HEK293 (cell line): Measurements from ENCODE around the gene BCR.
A peak's percentile ranks its signal among the peaks of the same experiment; 100 is the strongest.

Experiments used
- CTCF ChIA-PET: fragments of 350-600 bp; formaldehyde crosslinking; extraction: SDS; loops from one replicate; lab custom pipeline; 2021; ENCODE audit warnings: antibody characterized with exemption; lab: Yijun Ruan, JAX
- POLR2A ChIA-PET: fragments of 300-600 bp; formaldehyde crosslinking; extraction: SDS; loops from one replicate; lab custom pipeline; 2020; ENCODE audit warnings: antibody characterized with exemption, inconsistent platforms; lab: Yijun Ruan, JAX
- H3K27ac ChIP-seq: fragments of 200-500 bp; sonication (Bioruptor generic); 2 replicates; pipeline ENCODE4 v1.5.1; 2014; ENCODE audit warnings: low read depth, low read length, control low read depth, inconsistent platforms; ENCODE audit errors: extremely low read depth
- H3K36me3 ChIP-seq, 2 experiments: fragments of 200-500 bp in 1 of 2; sonication (Bioruptor generic) in 1 of 2; 1 replicate in 1 of 2; 2 replicates in 1 of 2; pipeline ENCODE4 v1.5.1; 2014 to 2017; ENCODE audit warnings: inconsistent platforms in 2 of 2, low read length in 2 of 2; ENCODE audit not compliant: control insufficient read depth in 2 of 2, insufficient read depth in 1 of 2
- H3K4me1 ChIP-seq: fragments of 200-500 bp; sonication (Bioruptor generic); 2 replicates; pipeline ENCODE4 v1.5.1; 2014; ENCODE audit warnings: mild to moderate bottlenecking, low read length, inconsistent platforms; ENCODE audit not compliant: control insufficient read depth, insufficient read depth
- H3K4me3 ChIP-seq: 2 replicates; pipeline ENCODE4 v1.5.1; 2011; ENCODE audit warnings: low read depth, mild to moderate bottlenecking, control low read depth, low read length, moderate library complexity
- H3K9me3 ChIP-seq: fragments of 200-500 bp; sonication (Bioruptor generic); 2 replicates; pipeline ENCODE4 v1.5.1; 2014; ENCODE audit warnings: low read depth, low read length, inconsistent platforms; ENCODE audit not compliant: control insufficient read depth, insufficient read depth
- REPIN1 ChIP-seq: fragments of 450-650 bp; formaldehyde crosslinking; IDR thresholded peaks from 2 replicates; pipeline ENCODE4 v1.5.1; 2017; ENCODE audit warnings: missing biosample characterization, missing genetic modification characterization, low read depth
- ZBTB17 ChIP-seq: fragments of 450-650 bp; formaldehyde crosslinking; IDR thresholded peaks from 2 replicates; pipeline ENCODE4 v1.5.1; 2016; ENCODE audit warnings: missing biosample characterization, missing genetic modification characterization
- ZNF121 ChIP-seq: fragments of 450-650 bp; formaldehyde crosslinking; IDR thresholded peaks from 2 replicates; pipeline ENCODE4 v1.5.1; 2016; ENCODE audit warnings: missing biosample characterization, missing genetic modification characterization
- ZNF23 ChIP-seq: fragments of 450-650 bp; formaldehyde crosslinking; IDR thresholded peaks from 2 replicates; pipeline ENCODE4 v1.5.1; 2016; ENCODE audit warnings: missing biosample characterization, missing genetic modification characterization, borderline replicate concordance
- ZNF426 ChIP-seq: fragments of 450-650 bp; formaldehyde crosslinking; IDR thresholded peaks from 2 replicates; pipeline ENCODE4 v1.5.1; 2017; ENCODE audit warnings: missing biosample characterization, missing genetic modification characterization, mild to moderate bottlenecking, inconsistent platforms, moderate library complexity
- ZNF837 ChIP-seq: fragments of 450-650 bp; formaldehyde crosslinking; IDR thresholded peaks from 2 replicates; pipeline ENCODE4 v1.5.1; 2016; ENCODE audit warnings: missing biosample characterization, missing genetic modification characterization
- ZSCAN16 ChIP-seq: fragments of 450-650 bp; formaldehyde crosslinking; IDR thresholded peaks from 2 replicates; pipeline ENCODE4 v1.5.1; 2016; ENCODE audit warnings: missing biosample characterization, missing genetic modification characterization
- ZSCAN30 ChIP-seq: fragments of 450-650 bp; IDR thresholded peaks from 2 replicates; pipeline ENCODE4 v1.5.1; 2018; ENCODE audit warnings: missing biosample characterization, mild to moderate bottlenecking, missing genetic modification characterization, moderate library complexity
- TF ChIP-seq, protein P1 (sequence below): fragments of 450-650 bp; formaldehyde crosslinking; IDR thresholded peaks from 2 replicates; pipeline ENCODE4 v1.5.1; 2017; ENCODE audit warnings: missing biosample characterization, missing genetic modification characterization
- TF ChIP-seq, protein P2 (sequence below): fragments of 450-650 bp; formaldehyde crosslinking; IDR thresholded peaks from 2 replicates; pipeline ENCODE4 v1.5.1; 2017; ENCODE audit warnings: missing biosample characterization, missing genetic modification characterization
- TF ChIP-seq, protein P3 (sequence below): fragments of 450-650 bp; formaldehyde crosslinking; optimal IDR thresholded peaks from 2 replicates; pipeline ENCODE3; 2016; ENCODE audit warnings: missing biosample characterization, mild to moderate bottlenecking, missing genetic modification characterization
- TF ChIP-seq, protein P4 (sequence below): fragments of 450-650 bp; formaldehyde crosslinking; IDR thresholded peaks from 2 replicates; pipeline ENCODE4 v1.5.1; 2016; ENCODE audit warnings: missing biosample characterization, missing genetic modification characterization
- TF ChIP-seq, protein P5 (sequence below): fragments of 450-650 bp; formaldehyde crosslinking; IDR thresholded peaks from 2 replicates; pipeline ENCODE4 v1.5.1; 2017; ENCODE audit warnings: missing biosample characterization, missing genetic modification characterization
- TF ChIP-seq, protein P6 (sequence below): fragments of 450-650 bp; formaldehyde crosslinking; IDR thresholded peaks from 2 replicates; pipeline ENCODE4 v1.5.1; 2016; ENCODE audit warnings: missing biosample characterization, missing genetic modification characterization, low read depth
- TF ChIP-seq, protein P7 (sequence below): fragments of 450-650 bp; formaldehyde crosslinking; IDR thresholded peaks from 2 replicates; pipeline ENCODE4 v1.5.1; 2016; ENCODE audit warnings: missing biosample characterization, missing genetic modification characterization

The BCR gene

DNA sequence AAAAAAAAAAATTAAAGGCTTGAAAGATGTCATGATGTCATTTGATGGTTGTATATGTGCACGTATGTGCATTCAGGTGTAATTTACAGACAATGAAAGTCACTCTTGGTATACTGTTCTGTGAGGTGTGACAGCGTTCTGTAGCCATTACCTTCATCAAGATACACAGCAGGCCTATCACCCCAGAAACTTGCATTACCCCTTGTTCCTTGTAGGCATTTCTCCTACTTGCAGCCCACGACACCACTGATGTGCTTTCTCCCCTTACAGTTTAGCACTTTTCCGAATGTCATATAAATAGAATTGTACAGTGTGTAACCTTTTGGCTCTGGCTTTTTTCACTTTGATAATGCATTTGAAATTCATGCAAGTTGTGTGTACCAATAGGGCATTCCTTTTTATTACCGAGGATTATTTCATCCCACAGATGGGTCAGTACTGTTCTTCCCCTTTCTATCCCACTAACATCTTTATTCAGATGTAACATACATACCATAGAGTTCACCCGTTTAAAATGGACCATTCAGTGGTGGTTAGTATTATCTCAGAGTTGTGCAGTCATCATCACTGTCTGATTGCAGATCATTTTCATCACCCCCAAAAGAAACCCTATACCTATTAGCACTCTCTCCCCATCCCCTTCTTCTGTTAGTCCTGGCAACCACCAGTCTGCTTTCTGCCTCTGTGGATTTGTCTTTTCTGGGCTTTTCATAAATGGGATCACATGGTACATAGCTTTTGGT is 30.3 kb downstream of the BCR start (continued):
- TF ChIP-seq, protein P1, sequence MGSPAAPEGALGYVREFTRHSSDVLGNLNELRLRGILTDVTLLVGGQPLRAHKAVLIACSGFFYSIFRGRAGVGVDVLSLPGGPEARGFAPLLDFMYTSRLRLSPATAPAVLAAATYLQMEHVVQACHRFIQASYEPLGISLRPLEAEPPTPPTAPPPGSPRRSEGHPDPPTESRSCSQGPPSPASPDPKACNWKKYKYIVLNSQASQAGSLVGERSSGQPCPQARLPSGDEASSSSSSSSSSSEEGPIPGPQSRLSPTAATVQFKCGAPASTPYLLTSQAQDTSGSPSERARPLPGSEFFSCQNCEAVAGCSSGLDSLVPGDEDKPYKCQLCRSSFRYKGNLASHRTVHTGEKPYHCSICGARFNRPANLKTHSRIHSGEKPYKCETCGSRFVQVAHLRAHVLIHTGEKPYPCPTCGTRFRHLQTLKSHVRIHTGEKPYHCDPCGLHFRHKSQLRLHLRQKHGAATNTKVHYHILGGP (tag by site-specific recombination): peak; percentile 23; the same call in 1 of the 2 replicates
- TF ChIP-seq, protein P2, sequence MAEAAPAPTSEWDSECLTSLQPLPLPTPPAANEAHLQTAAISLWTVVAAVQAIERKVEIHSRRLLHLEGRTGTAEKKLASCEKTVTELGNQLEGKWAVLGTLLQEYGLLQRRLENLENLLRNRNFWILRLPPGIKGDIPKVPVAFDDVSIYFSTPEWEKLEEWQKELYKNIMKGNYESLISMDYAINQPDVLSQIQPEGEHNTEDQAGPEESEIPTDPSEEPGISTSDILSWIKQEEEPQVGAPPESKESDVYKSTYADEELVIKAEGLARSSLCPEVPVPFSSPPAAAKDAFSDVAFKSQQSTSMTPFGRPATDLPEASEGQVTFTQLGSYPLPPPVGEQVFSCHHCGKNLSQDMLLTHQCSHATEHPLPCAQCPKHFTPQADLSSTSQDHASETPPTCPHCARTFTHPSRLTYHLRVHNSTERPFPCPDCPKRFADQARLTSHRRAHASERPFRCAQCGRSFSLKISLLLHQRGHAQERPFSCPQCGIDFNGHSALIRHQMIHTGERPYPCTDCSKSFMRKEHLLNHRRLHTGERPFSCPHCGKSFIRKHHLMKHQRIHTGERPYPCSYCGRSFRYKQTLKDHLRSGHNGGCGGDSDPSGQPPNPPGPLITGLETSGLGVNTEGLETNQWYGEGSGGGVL (tag by site-specific recombination): no peak
- no peak for TF ChIP-seq ZNF426
- TF ChIP-seq, protein P3, sequence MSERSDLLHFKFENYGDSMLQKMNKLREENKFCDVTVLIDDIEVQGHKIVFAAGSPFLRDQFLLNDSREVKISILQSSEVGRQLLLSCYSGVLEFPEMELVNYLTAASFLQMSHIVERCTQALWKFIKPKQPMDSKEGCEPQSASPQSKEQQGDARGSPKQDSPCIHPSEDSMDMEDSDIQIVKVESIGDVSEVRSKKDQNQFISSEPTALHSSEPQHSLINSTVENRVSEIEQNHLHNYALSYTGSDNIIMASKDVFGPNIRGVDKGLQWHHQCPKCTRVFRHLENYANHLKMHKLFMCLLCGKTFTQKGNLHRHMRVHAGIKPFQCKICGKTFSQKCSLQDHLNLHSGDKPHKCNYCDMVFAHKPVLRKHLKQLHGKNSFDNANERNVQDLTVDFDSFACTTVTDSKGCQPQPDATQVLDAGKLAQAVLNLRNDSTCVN (tag by site-specific recombination): no peak
- TF ChIP-seq, protein P4, sequence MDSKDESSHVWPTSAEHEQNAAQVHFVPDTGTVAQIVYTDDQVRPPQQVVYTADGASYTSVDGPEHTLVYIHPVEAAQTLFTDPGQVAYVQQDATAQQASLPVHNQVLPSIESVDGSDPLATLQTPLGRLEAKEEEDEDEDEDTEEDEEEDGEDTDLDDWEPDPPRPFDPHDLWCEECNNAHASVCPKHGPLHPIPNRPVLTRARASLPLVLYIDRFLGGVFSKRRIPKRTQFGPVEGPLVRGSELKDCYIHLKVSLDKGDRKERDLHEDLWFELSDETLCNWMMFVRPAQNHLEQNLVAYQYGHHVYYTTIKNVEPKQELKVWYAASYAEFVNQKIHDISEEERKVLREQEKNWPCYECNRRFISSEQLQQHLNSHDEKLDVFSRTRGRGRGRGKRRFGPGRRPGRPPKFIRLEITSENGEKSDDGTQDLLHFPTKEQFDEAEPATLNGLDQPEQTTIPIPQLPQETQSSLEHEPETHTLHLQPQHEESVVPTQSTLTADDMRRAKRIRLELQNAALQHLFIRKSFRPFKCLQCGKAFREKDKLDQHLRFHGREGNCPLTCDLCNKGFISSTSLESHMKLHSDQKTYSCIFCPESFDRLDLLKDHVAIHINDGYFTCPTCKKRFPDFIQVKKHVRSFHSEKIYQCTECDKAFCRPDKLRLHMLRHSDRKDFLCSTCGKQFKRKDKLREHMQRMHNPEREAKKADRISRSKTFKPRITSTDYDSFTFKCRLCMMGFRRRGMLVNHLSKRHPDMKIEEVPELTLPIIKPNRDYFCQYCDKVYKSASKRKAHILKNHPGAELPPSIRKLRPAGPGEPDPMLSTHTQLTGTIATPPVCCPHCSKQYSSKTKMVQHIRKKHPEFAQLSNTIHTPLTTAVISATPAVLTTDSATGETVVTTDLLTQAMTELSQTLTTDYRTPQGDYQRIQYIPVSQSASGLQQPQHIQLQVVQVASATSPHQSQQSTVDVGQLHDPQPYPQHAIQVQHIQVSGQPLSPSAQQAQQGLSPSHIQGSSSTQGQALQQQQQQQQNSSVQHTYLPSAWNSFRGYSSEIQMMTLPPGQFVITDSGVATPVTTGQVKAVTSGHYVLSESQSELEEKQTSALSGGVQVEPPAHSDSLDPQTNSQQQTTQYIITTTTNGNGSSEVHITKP: peak; percentile 70
- TF ChIP-seq, protein P5, sequence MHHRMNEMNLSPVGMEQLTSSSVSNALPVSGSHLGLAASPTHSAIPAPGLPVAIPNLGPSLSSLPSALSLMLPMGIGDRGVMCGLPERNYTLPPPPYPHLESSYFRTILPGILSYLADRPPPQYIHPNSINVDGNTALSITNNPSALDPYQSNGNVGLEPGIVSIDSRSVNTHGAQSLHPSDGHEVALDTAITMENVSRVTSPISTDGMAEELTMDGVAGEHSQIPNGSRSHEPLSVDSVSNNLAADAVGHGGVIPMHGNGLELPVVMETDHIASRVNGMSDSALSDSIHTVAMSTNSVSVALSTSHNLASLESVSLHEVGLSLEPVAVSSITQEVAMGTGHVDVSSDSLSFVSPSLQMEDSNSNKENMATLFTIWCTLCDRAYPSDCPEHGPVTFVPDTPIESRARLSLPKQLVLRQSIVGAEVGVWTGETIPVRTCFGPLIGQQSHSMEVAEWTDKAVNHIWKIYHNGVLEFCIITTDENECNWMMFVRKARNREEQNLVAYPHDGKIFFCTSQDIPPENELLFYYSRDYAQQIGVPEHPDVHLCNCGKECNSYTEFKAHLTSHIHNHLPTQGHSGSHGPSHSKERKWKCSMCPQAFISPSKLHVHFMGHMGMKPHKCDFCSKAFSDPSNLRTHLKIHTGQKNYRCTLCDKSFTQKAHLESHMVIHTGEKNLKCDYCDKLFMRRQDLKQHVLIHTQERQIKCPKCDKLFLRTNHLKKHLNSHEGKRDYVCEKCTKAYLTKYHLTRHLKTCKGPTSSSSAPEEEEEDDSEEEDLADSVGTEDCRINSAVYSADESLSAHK (tag by site-specific recombination): no peak
- TF ChIP-seq, protein P6, sequence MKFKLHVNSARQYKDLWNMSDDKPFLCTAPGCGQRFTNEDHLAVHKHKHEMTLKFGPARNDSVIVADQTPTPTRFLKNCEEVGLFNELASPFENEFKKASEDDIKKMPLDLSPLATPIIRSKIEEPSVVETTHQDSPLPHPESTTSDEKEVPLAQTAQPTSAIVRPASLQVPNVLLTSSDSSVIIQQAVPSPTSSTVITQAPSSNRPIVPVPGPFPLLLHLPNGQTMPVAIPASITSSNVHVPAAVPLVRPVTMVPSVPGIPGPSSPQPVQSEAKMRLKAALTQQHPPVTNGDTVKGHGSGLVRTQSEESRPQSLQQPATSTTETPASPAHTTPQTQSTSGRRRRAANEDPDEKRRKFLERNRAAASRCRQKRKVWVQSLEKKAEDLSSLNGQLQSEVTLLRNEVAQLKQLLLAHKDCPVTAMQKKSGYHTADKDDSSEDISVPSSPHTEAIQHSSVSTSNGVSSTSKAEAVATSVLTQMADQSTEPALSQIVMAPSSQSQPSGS (tag by site-specific recombination): peak; percentile 44; the same call in 1 of the 2 replicates
- no peak for TF ChIP-seq ZNF23 (tag by site-specific recombination)
- no peak for TF ChIP-seq REPIN1 (tag by site-specific recombination)

DNA sequence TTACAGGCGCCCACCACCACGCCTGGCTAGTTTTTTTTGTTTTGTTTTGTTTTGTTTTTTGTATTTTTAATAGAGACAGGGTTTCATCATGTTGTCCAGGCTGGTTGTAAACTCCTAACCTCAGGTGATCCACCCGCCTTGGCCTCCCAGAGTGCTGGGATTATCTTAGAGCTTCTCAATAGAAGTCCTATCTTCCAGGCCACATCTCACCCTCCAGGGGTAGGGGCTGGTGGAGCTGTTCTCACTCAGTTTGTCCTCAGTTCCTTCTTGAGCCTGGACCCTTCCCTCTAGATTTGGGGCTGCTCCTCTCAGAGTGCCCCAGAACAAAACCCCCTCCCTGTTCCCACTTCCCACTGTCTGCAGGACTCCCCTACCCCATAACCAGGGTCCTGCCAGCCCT is 31.3 kb downstream of the BCR start:
- Histone ChIP-seq H3K9me3 (no peaks in the 10 kb centered on the region), H3K4me1 (no peaks in the 10 kb centered on the region), H3K27ac (no peak overlapping the region), H3K4me3 (no peak overlapping the region), H3K36me3 (peaks cover 0 to 6% of the 10 kb centered on the region in 2 experiments; a peak in 1 of 3 replicates)
- ChIA-PET POLR2A (interaction anchor here (0.6 kb wide), 1 partner anchor 9 kb away, joined by 3 read pairs; no protein-coding TSS in a partner anchor), CTCF (interaction anchor here (0.6 to 1.8 kb wide), 3 partner anchors 33 to 294 kb away, joined by 3 to 7 read pairs (median 5); no protein-coding TSS in a partner anchor)
- no peak for TF ChIP-seq REPIN1 (tag by site-specific recombination)
- no peak for TF ChIP-seq ZNF837 (tag by site-specific recombination)
- no peak for TF ChIP-seq ZBTB17 (tag by site-specific recombination)
- no peak for TF ChIP-seq ZNF121 (tag by site-specific recombination)
- TF ChIP-seq, protein P5 (tag by site-specific recombination): no peak
- no peak for TF ChIP-seq ZSCAN30 (tag by site-specific recombination)
- no peak for TF ChIP-seq ZSCAN16
- TF ChIP-seq, protein P7, sequence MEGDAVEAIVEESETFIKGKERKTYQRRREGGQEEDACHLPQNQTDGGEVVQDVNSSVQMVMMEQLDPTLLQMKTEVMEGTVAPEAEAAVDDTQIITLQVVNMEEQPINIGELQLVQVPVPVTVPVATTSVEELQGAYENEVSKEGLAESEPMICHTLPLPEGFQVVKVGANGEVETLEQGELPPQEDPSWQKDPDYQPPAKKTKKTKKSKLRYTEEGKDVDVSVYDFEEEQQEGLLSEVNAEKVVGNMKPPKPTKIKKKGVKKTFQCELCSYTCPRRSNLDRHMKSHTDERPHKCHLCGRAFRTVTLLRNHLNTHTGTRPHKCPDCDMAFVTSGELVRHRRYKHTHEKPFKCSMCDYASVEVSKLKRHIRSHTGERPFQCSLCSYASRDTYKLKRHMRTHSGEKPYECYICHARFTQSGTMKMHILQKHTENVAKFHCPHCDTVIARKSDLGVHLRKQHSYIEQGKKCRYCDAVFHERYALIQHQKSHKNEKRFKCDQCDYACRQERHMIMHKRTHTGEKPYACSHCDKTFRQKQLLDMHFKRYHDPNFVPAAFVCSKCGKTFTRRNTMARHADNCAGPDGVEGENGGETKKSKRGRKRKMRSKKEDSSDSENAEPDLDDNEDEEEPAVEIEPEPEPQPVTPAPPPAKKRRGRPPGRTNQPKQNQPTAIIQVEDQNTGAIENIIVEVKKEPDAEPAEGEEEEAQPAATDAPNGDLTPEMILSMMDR: no peak
